ENCODE measurements around the gene CTIF. TPM values are rescaled to one million over a fixed set of nuclear protein-coding genes. Genes with fewer than 3 reads are reported as not detected.

The CTIF gene
- total RNA-seq, 1 donor, result 65.9 TPM

DNA sequence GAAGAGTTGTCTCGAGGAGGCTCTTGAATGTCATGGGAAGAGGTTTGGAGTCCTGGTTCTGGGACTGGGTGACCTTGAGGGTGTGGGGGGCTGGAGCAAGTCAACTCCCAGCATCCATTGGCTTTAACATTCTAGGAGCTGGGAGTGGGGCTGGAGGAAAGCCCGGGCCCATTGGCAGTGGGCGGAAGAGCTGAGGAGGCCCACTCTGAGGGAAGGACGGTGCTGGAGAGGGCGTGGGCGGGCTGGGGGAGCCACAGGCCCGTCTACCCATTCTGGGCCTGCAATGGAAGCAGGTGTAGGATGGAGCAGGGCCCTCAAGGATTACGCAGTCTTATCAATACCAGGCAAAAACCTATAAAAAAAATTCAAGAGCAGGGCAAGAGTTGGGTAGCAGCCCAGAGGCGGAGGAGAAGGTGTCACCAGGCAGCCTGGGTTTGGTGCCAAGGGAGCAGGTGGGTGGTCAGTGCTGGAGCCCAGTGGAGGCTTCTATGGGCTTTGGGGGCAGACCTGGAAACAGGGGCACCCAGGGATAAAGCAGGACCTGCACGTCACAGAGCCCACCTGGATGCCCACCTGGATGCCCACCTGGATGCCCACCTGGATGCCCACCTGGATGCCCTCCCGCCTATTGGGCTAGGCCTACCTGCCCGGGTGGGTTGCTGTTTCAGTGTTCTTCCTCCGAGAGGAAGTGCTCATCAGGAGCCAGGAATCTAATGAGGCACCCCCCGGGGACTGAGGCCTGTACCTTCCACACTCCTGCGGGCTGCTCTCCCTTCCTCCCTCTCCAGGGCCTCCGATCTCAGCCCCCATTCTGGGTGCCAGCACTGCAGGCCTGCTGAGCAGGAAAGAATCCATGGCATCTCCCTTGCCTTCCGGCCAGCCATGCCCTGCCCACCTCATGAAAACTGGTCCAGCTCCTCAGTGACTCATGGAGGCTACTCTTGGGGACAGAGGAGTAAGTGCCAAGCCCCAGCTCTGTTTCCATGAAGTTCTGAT, 71.3 kb downstream of the CTIF start:
- TF ChIP-seq, protein P1, sequence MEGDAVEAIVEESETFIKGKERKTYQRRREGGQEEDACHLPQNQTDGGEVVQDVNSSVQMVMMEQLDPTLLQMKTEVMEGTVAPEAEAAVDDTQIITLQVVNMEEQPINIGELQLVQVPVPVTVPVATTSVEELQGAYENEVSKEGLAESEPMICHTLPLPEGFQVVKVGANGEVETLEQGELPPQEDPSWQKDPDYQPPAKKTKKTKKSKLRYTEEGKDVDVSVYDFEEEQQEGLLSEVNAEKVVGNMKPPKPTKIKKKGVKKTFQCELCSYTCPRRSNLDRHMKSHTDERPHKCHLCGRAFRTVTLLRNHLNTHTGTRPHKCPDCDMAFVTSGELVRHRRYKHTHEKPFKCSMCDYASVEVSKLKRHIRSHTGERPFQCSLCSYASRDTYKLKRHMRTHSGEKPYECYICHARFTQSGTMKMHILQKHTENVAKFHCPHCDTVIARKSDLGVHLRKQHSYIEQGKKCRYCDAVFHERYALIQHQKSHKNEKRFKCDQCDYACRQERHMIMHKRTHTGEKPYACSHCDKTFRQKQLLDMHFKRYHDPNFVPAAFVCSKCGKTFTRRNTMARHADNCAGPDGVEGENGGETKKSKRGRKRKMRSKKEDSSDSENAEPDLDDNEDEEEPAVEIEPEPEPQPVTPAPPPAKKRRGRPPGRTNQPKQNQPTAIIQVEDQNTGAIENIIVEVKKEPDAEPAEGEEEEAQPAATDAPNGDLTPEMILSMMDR (IDR thresholded peaks at IDR 0.05; ENCODE audit: extremely low read depth, low read depth, low read length), result no peak
- no peak overlapping the region for H3K4me2 ChIP-seq (ENCODE audit: insufficient read depth, low read length)
- no peak for DNase-seq (ENCODE audit: insufficient read length, low spot score, missing footprints)
- H3K27ac ChIP-seq (ENCODE audit: low read depth, low read length), result no peak overlapping the region
- peaks cover 99% of the 10 kb centered on the region for H4K20me1 ChIP-seq (ENCODE audit: insufficient read depth, low read length)
- no peaks in the 10 kb centered on the region for H3K9me3 ChIP-seq (ENCODE audit: low read depth, low read length)
- no peak overlapping the region for H3K4me3 ChIP-seq (ENCODE audit: insufficient read depth, low read length)
- H3K4me1 ChIP-seq (ENCODE audit: insufficient read depth, low read length), result peaks cover 29% of the 10 kb centered on the region
- no peaks in the 10 kb centered on the region for H3K36me3 ChIP-seq (ENCODE audit: insufficient read depth, low read length)
- H3K27me3 ChIP-seq (ENCODE audit: insufficient read depth, low read length), result no peaks in the 10 kb centered on the region
- no peak overlapping the region for H2AFZ ChIP-seq (ENCODE audit: low read length)
- peaks cover 81% of the 10 kb centered on the region for H3K79me2 ChIP-seq (ENCODE audit: insufficient read depth, low read length)

DNA sequence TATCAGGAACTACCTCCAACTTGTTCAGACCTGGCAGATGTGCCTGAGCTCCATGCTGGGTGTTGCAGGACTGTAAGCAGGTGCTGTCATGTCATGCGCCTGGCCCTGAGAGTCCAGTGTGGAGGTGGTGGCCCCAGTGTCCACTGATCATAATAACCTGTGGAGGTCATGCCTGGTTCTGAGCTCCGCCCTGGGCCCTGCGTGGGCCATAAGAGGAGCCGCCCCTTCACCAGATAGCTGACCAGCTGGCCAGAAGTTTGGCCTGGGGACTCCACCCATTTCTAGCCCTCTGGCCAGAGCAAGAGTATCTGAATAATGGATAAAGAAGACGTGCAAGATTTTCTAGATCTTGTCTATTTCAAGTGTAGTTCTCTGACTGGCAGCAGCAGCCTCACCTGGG, 72.4 kb downstream of the CTIF start:
- H3K27ac ChIP-seq (ENCODE audit: low read depth, low read length), result no peak overlapping the region
- peaks cover 79% of the 10 kb centered on the region for H3K79me2 ChIP-seq (ENCODE audit: insufficient read depth, low read length)
- H3K9me3 ChIP-seq (ENCODE audit: low read depth, low read length), result no peaks in the 10 kb centered on the region
- no peaks in the 10 kb centered on the region for H3K27me3 ChIP-seq (ENCODE audit: insufficient read depth, low read length)
- no peaks in the 10 kb centered on the region for H3K36me3 ChIP-seq (ENCODE audit: insufficient read depth, low read length)
- H2AFZ ChIP-seq (ENCODE audit: low read length), result no peak overlapping the region
- H3K4me1 ChIP-seq (ENCODE audit: insufficient read depth, low read length), result peaks cover 26% of the 10 kb centered on the region
- no peak overlapping the region for H3K4me2 ChIP-seq (ENCODE audit: insufficient read depth, low read length)
- DNase-seq (ENCODE audit: insufficient read length, low spot score, missing footprints), result no peak
- H3K4me3 ChIP-seq (ENCODE audit: insufficient read depth, low read length), result no peak overlapping the region
- peaks cover 99% of the 10 kb centered on the region for H4K20me1 ChIP-seq (ENCODE audit: insufficient read depth, low read length)
- TF ChIP-seq, protein P1 (IDR thresholded peaks at IDR 0.05; ENCODE audit: extremely low read depth, low read depth, low read length), result no peak

DNA sequence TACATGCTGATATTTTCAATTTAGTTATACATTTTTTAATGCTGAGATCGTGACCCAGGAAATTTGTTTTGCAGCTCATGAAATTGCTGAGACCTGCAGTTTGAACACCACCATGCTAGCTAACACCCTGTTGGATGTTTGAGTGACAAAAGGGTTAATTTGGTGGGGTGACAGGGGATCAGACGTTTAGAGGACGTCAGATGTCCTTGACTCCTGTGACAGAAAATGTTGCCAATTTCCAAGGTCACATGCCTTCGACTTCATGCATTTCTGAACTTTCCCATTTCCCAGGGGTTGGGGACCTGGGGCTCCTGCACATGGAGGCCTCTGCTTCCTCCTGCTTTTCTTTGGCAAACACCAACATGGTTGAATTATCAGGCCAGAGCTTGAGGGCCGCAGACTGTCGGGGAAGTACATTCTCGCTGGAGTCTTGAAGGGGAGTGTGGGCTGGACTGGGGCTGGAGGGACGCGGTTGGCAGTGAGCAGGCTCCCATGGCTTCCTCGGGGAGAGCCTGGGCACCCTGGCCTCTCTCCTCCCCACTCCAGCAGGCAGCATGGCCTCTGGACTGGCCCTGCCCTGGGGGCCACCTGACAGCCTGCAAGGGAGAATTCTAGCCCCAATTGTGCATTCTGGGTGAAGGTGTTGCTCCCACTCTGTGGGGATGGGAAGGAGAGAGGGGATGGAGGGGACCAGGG, 73.1 kb downstream of the CTIF start:
- peaks cover 5% of the 10 kb centered on the region for H3K36me3 ChIP-seq (ENCODE audit: insufficient read depth, low read length)
- H3K9me3 ChIP-seq (ENCODE audit: low read depth, low read length), result no peaks in the 10 kb centered on the region
- TF ChIP-seq, protein P1 (IDR thresholded peaks at IDR 0.05; ENCODE audit: extremely low read depth, low read depth, low read length), result no peak
- peaks cover 19% of the 10 kb centered on the region for H3K4me1 ChIP-seq (ENCODE audit: insufficient read depth, low read length)
- peaks cover 79% of the 10 kb centered on the region for H3K79me2 ChIP-seq (ENCODE audit: insufficient read depth, low read length)
- no peaks in the 10 kb centered on the region for H3K27me3 ChIP-seq (ENCODE audit: insufficient read depth, low read length)
- peak; percentile 78 for DNase-seq (ENCODE audit: insufficient read length, low spot score, missing footprints)
- H3K4me3 ChIP-seq (ENCODE audit: insufficient read depth, low read length), result no peak overlapping the region
- no peak overlapping the region for H2AFZ ChIP-seq (ENCODE audit: low read length)
- H3K4me2 ChIP-seq (ENCODE audit: insufficient read depth, low read length), result no peak overlapping the region
- H3K27ac ChIP-seq (ENCODE audit: low read depth, low read length), result no peak overlapping the region
- peaks cover 99% of the 10 kb centered on the region for H4K20me1 ChIP-seq (ENCODE audit: insufficient read depth, low read length)

DNA sequence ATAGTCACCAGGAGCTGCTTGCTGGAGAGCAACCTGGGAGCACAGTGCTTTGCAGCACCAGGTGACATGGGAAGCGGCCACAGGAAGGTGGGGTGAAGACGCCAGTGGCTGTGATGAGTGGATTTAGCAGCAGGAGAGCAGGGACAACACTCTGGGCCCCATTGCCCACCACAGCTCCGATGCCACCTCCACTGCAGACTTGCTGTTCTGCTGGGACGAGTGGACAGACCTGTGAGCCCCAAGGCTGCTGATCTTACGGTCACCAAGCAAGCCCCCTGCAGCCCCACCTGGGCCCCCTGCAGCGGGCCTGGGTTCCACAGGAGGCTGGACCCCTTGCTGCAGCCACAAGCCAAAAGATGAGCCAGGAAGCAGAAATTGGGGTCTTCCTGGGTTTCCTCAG, 73.7 kb downstream of the CTIF start:
- Histone ChIP-seq H3K9me3 (ENCODE audit: low read depth, low read length) (no peaks in the 10 kb centered on the region), H3K27me3 (ENCODE audit: insufficient read depth, low read length) (no peaks in the 10 kb centered on the region), H3K4me2 (ENCODE audit: insufficient read depth, low read length) (no peak overlapping the region), H3K36me3 (ENCODE audit: insufficient read depth, low read length) (peaks cover 5% of the 10 kb centered on the region), H2AFZ (ENCODE audit: low read length) (no peak overlapping the region), H3K4me1 (ENCODE audit: insufficient read depth, low read length) (peaks cover 13% of the 10 kb centered on the region), H3K27ac (ENCODE audit: low read depth, low read length) (no peak overlapping the region), H3K4me3 (ENCODE audit: insufficient read depth, low read length) (no peak overlapping the region), H4K20me1 (ENCODE audit: insufficient read depth, low read length) (peaks cover 99% of the 10 kb centered on the region), H3K79me2 (ENCODE audit: insufficient read depth, low read length) (peaks cover 81% of the 10 kb centered on the region)
- TF ChIP-seq, protein P1 (IDR thresholded peaks at IDR 0.05; ENCODE audit: extremely low read depth, low read depth, low read length), result no peak
- DNase-seq (ENCODE audit: insufficient read length, low spot score, missing footprints), result no peak
